Nephron progenitor cell (in vitro differentiated cells): Measurements from ENCODE around the gene ZMIZ1.

Source experiments
- DNase-seq: peaks from one replicate; pipeline ENCODE4 v3.0.0; 2021
- H3K27ac Mint-ChIP-seq: 2 replicates; pipeline ENCODE4 v1.8.0; 2021; ENCODE audit warnings: mild to moderate bottlenecking, moderate library complexity, mixed read lengths
- H3K27me3 Mint-ChIP-seq: 2 replicates; pipeline ENCODE4 v1.8.0; 2021; ENCODE audit warnings: mild to moderate bottlenecking, low read depth, mixed read lengths; ENCODE audit not compliant: poor library complexity
- H3K36me3 Mint-ChIP-seq: 2 replicates; pipeline ENCODE4 v1.8.0; 2021; ENCODE audit warnings: low read depth, mixed read lengths
- H3K4me1 Mint-ChIP-seq: 2 replicates; pipeline ENCODE4 v1.8.0; 2021; ENCODE audit warnings: mixed read lengths
- H3K4me3 Mint-ChIP-seq: 2 replicates; pipeline ENCODE4 v1.8.0; 2021; ENCODE audit warnings: mild to moderate bottlenecking, moderate library complexity, mixed read lengths
- H3K9me3 Mint-ChIP-seq: 2 replicates; pipeline ENCODE4 v1.8.0; 2021; ENCODE audit warnings: mild to moderate bottlenecking, moderate library complexity, mixed read lengths
- TF ChIP-seq, protein P1 (sequence below): fragments of 200-600 bp; sonication (generic); IDR thresholded peaks from 2 replicates; pipeline ENCODE4 v1.5.0; 2021; ENCODE audit warnings: antibody characterized with exemption

Gene ZMIZ1

DNA sequence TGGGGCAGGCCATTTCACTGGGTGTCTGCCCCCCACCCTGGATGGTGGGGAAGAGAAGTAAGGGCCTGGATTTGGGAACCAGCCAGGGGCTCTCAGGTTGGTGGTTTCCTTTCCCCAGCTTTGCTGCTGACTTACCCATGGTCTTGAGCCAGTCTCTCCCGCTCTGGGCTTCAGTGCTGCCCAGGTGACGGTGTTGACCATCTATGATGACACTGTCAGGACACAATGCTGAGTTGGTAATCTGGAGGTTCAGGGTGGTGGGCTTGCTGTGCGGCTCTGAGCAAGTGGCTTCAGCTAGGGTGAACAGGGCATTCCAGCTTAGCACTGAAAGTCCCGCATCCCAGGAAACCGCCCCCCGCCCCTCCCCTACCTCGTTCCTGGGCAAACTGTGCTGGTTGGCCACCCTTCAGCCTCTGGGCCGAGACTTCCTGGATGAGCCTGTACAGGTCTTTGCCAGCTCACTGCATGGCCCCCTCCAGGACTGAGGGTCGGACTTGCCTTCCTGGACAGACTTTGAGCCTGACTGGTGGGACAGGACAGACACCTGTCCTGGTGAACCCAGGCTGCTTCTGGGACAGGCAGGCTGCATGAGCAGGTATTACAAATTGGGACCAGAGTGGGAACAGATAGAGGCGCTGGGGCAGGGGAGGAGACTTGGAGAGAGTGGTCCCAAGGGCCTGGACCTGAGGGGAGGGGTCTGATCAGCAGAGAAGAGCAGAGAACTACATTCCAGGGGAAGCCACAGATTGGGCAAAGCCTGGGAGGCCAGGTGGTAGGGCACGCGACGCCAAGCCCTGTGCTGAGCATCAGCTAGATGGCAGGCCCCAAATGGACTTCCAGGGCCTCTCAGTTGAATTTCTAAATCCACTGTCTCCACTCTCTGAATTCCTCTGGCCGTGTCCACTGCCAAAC, 19.9 kb upstream of the ZMIZ1 start:
- H3K4me3 Mint-ChIP-seq: no peak overlapping the region
- TF ChIP-seq, protein P1, sequence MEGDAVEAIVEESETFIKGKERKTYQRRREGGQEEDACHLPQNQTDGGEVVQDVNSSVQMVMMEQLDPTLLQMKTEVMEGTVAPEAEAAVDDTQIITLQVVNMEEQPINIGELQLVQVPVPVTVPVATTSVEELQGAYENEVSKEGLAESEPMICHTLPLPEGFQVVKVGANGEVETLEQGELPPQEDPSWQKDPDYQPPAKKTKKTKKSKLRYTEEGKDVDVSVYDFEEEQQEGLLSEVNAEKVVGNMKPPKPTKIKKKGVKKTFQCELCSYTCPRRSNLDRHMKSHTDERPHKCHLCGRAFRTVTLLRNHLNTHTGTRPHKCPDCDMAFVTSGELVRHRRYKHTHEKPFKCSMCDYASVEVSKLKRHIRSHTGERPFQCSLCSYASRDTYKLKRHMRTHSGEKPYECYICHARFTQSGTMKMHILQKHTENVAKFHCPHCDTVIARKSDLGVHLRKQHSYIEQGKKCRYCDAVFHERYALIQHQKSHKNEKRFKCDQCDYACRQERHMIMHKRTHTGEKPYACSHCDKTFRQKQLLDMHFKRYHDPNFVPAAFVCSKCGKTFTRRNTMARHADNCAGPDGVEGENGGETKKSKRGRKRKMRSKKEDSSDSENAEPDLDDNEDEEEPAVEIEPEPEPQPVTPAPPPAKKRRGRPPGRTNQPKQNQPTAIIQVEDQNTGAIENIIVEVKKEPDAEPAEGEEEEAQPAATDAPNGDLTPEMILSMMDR: no peak
- H3K36me3 Mint-ChIP-seq: no peaks in the 10 kb centered on the region
- H3K27ac Mint-ChIP-seq: peak overlapping the region; percentile 78
- DNase-seq: no peak
- H3K9me3 Mint-ChIP-seq: no peaks in the 10 kb centered on the region
- H3K27me3 Mint-ChIP-seq: peaks cover 7% of the 10 kb centered on the region
- H3K4me1 Mint-ChIP-seq: peaks cover 65% of the 10 kb centered on the region

DNA sequence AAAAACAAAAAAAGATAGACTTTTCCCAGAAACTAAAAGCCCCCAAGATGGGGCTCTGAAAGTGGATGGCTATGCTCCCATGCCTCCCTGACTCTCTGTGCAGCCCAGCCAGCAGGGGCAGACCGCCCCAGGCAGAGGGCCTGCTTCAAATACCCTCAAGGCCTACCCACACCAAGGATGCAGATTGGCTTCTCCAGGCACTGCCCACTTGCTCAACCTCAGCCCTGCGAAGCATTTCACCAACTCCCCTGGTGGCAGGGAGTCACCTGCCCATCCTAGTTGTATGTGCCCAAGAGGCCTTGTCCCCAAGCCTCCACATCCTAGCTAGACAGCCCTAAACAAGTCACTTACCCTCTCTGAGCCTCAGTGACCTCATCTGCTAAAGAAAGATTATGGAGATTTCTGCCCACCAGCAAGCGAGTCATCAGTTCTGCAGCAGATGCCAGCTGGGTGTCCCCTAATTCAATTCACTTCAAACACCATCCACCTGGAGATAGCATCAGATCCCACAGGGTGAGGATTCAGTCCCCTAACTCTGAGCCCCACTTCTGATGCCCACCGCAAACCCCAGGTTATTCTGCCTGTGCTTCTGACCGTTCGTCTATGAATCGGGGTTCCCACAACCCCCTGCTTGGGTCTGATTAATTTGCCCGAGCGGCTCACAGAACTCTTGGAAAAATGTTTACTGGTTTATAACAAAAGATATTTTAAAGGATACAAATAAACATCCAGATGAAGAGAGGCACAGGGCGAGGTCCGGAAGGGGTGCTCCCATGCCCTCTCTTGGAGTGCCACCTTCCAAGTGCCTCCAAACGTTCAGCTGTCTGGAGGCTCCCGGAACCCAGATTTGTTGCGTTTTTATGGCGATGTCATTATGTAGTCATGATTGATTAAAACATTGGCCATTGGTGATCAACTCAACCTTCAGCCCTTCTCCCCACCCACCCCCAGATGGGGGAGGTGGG, 18.6 kb upstream of the ZMIZ1 start:
- Mint-ChIP-seq H3K27ac (peak overlapping the region; percentile 39), H3K4me1 (peaks cover 65% of the 10 kb centered on the region), H3K9me3 (no peaks in the 10 kb centered on the region), H3K36me3 (no peaks in the 10 kb centered on the region), H3K4me3 (no peak overlapping the region), H3K27me3 (peaks cover 7% of the 10 kb centered on the region)
- TF ChIP-seq, protein P1: no peak
- DNase-seq: no peak

DNA sequence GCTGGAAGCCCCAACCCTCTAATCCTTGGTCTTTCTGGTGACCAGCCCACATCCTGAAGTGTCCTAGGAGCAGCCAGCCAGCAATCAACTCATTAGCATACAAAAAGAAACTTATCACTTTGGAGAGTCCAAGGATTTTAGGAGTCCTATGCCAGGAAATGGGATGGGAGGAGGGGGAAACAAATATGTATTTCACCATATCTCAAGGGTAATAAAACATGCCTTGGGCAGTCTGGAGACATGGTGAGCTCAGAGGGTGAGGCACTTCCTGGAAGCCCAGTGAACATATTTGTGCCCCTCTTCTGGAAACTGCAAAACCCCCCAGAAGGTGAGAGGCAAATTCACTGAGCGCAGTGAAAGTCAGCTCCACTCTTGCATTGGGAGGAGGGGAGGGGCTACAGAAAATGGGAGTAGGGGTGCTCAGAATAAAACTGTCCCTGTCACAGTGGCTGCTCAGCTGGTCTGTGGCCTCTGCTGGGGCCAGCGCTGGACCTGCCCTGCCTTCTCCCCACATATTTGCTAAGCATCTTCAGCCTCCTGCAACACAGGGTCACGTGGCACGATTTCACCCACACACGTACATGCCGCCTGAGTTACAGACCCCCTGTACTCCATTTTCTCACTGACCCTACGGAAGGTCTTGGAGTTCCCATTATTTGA, 17.7 kb upstream of the ZMIZ1 start:
- TF ChIP-seq, protein P1: no peak
- Mint-ChIP-seq H3K27ac (no peak overlapping the region), H3K9me3 (no peaks in the 10 kb centered on the region), H3K27me3 (peaks cover 7% of the 10 kb centered on the region), H3K4me3 (no peak overlapping the region), H3K4me1 (peaks cover 62% of the 10 kb centered on the region), H3K36me3 (no peaks in the 10 kb centered on the region)
- DNase-seq: no peak

DNA sequence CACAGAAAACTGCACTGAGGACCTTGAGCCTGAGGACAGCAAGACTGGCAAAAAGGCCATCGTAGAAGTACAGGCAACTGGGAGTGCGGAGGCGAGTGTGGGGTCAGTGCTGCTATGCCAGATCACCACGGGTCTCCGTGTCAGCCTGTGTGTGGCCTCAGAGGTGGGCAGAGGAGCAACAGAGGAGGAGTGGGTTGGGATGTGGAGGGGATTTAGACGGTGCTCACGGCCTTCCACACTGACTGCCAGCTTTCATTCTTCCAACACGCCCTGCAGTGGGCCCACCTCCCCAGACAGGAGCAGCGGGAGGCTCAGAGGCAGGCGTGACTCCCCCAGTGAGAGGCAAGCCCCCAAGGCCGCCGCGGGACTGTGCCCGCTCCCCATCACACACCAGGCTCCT, 17.0 kb upstream of the ZMIZ1 start:
- H3K27ac Mint-ChIP-seq: no peak overlapping the region
- no peaks in the 10 kb centered on the region for H3K36me3 Mint-ChIP-seq
- H3K9me3 Mint-ChIP-seq: no peaks in the 10 kb centered on the region
- TF ChIP-seq, protein P1: no peak
- peaks cover 4% of the 10 kb centered on the region for H3K27me3 Mint-ChIP-seq
- H3K4me1 Mint-ChIP-seq: peaks cover 64% of the 10 kb centered on the region
- no peak for DNase-seq
- H3K4me3 Mint-ChIP-seq: no peak overlapping the region

DNA sequence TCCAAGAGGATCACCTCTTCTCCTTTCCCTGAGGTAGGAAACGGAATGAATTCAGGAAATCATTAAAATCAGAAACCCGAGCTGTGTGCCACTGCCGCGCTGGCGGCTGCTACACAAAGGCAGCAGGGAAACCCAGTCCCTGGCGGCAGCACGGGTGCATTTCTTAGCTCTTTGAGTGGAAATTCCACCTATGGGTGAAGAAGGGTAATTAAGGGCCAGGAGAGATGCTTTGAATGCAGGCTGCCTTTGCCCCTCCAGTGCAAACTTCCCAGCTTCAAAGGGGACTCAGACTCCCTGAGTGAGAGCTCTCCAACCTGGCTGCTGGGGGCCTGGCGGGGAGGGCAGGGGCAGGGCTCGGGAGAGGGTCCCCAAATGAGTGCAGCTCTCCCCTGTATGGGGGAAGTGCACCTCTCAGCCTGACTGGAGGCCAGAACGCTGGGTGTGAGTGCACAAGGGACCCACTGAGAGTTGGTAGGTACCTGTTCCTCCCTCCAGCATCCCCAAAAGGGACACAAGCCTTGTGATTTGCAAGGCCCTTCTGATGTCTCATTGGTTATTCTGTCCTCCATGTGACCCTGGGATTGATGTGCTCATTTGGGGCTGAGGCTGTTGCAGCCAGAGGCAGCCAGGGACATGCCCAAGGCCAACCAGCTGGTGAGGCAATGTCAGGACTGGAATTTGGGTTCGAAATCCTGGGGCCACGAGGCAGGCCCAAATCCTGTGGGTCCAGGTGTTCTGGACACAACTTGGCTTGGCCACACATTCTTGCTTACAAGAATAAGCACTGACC, 16.3 kb upstream of the ZMIZ1 start:
- peaks cover 8% of the 10 kb centered on the region for H3K27me3 Mint-ChIP-seq
- H3K9me3 Mint-ChIP-seq: no peaks in the 10 kb centered on the region
- peak; percentile 47 for DNase-seq
- peaks cover 63% of the 10 kb centered on the region for H3K4me1 Mint-ChIP-seq
- H3K36me3 Mint-ChIP-seq: no peaks in the 10 kb centered on the region
- no peak overlapping the region for H3K27ac Mint-ChIP-seq
- TF ChIP-seq, protein P1: peak; percentile 50
- no peak overlapping the region for H3K4me3 Mint-ChIP-seq
